KOPT-K1 (cell line): ENCODE results near the gene TBX10.
"Not testable (repeated sequence)": the region's sequence is repeated elsewhere in the genome, so short reads cannot be mapped to it uniquely, and the experiment has no call there.

Experiments
- H3K27ac ChIP-seq: fragments of 200-600 bp; sonication (generic); 2 replicates; pipeline ENCODE4 v1.5.1; 2016; ENCODE audit warnings: antibody characterized with exemption, mild to moderate bottlenecking, low read depth, low read length; ENCODE audit not compliant: poor library complexity, severe bottlenecking
- H3K36me3 ChIP-seq: fragments of 200-600 bp; sonication (generic); 2 replicates; pipeline ENCODE4 v1.5.1; 2017; ENCODE audit warnings: antibody characterized with exemption, mild to moderate bottlenecking, low read length, moderate library complexity; ENCODE audit not compliant: insufficient read depth
- H3K9me3 ChIP-seq: fragments of 200-600 bp; sonication (generic); 2 replicates; pipeline ENCODE4 v1.5.1; 2017; ENCODE audit warnings: antibody characterized with exemption, low read length, mild to moderate bottlenecking; ENCODE audit not compliant: insufficient read depth, poor library complexity, severe bottlenecking

The TBX10 gene

DNA sequence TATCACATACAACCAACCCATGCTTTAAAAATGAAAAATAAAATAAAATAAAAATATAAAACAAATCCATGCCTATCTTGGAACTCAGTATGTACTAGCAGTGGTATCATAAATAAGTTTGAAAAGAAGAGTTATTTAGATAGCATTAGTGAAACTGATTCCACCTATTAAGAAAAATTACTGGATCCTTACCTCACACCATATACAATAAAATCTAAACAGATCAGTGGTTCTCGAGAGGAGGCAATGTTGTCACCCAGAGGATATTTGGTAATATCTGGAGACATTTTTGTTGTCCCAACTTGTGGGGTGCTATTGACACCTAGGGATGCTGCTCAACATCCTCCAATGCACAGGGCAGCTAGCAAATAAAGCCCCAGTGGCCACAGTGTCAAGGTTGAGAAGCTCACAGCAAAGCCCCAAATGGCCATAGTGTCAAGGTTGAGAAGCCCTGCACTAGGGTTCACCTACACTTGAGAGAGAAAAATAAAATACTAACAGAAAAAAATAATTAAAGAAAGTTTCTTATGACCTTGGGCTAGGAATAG, 42.7 kb downstream of the TBX10 start:
- Histone ChIP-seq H3K9me3 (peaks cover 9% of the 10 kb centered on the region), H3K27ac (no peak overlapping the region), H3K36me3 (no peaks in the 10 kb centered on the region)

DNA sequence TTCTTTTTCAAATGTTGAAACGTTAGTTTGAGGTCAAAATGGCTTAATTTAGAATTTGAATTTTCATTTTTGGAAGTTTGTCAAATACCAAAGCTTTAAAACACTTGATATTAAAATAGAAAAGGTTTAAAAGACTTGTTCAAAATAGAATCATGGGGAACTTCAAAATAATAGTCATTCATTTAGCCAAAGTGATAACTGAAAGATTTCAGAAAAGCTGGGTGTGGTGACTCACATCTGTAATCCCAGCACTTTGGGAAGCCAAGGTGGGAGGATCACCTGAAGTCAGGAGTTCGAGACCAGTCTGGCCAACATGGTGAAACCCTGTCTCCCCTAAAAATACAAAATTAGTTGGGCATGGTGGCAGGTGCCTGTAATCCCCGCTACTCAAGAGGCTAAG, 45.1 kb downstream of the TBX10 start:
- no peak overlapping the region for H3K27ac ChIP-seq
- no peaks in the 10 kb centered on the region for H3K36me3 ChIP-seq
- H3K9me3 ChIP-seq, result peaks cover 9% of the 10 kb centered on the region

DNA sequence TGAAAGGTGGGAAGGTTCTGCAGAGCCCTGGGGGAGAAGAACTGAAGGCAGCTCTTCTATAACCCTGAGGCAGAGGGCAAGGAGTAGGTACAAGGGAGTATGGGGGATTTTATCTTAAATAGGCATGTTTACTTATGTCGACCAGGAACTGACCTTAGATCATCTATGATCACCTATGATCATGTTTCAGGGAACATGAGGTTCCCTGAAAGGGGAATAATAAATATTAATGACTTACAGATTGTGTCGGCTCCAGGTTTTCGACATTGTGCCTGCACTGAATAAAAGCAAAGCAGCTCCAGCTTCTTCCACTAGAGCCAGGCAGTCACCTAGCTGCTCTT, 46.0 kb downstream of the TBX10 start:
- no peak overlapping the region for H3K27ac ChIP-seq
- H3K36me3 ChIP-seq, result peaks cover 7% of the 10 kb centered on the region; the same call in 1 of the 2 replicates
- peaks cover 9% of the 10 kb centered on the region for H3K9me3 ChIP-seq

DNA sequence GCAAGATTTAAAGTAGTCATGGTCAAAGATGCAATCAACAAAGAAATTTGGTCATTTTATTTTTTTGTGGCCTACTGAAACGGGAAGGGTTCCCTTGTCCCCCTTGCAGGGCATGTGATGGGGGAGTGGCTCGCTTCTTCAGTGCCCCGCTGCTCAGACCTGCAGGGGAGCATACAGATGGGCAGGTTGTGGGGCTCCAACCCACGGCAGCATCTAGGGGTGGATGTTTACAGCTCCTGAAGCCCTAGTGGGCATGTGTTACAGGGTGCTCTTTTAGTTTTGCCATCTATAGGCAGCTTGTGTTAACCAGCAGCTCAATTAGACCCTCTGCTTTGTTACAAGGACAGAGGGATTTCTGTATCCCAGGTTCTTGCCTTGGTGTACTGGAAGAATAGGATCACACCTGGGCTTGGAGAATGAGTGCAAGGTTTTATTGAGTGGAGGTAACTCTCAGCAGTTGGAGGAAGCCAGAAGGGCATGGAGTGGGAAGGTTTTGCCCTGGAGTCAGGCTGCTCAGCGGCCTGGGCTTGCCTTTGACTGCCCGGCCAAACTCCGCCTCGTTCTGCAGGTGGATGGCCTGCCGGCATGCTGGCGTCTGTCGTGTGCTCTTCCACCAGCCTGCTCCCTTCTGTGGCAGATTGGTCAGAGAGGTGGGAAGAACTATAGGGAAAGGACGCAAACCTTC, 46.5 kb downstream of the TBX10 start:
- Histone ChIP-seq H3K36me3 (peaks cover 11% of the 10 kb centered on the region; the same call in 1 of the 2 replicates), H3K27ac (no peak overlapping the region), H3K9me3 (peaks cover 9% of the 10 kb centered on the region)

DNA sequence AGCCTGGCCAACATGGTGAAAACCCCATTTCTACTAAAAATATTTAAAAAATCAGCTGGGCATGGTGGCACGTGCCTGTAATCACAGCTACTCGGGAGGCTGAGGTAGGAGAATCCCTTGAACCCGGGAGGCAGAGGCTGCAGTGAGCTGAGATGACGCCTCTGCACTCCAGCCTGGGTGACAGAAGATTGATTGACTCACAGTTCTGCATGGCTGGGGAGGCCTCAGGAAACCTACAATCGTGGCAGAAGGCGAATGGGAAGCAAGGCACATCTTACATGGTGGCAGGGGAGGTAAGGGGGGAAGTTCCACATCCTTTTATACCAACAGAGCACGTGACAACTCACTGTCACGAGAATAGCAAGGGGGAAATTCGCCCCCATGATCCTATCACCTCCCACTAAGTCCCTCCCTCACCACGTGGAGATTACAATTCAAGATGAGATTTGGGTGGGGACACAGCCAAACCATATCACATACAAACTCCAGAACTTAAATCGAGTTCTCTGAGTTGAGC, 50.6 kb downstream of the TBX10 start:
- not testable (repeated sequence) for H3K9me3 ChIP-seq, H3K27ac ChIP-seq
- peaks cover 45% of the 10 kb centered on the region; the same call in 1 of the 2 replicates for H3K36me3 ChIP-seq

DNA sequence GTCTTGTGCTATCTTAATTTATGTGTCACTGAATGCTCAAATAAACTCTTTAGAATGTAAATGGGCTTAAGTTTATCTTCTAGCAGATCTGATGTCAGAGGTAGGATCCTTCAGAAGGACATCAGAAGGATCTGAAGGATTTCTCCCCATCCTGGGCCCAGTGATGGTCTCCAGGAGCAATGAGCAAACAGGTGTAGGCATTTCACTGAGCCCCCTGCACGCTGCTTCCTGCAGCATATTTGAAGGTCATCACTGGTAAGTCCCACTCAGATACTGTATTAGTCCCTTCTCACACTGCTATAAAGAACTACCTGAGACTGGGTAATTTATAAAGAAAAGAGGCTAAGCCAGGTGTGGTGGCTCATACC, 51.4 kb downstream of the TBX10 start:
- H3K36me3 ChIP-seq, result peaks cover 45% of the 10 kb centered on the region; the same call in 1 of the 2 replicates
- no peak overlapping the region for H3K27ac ChIP-seq

DNA sequence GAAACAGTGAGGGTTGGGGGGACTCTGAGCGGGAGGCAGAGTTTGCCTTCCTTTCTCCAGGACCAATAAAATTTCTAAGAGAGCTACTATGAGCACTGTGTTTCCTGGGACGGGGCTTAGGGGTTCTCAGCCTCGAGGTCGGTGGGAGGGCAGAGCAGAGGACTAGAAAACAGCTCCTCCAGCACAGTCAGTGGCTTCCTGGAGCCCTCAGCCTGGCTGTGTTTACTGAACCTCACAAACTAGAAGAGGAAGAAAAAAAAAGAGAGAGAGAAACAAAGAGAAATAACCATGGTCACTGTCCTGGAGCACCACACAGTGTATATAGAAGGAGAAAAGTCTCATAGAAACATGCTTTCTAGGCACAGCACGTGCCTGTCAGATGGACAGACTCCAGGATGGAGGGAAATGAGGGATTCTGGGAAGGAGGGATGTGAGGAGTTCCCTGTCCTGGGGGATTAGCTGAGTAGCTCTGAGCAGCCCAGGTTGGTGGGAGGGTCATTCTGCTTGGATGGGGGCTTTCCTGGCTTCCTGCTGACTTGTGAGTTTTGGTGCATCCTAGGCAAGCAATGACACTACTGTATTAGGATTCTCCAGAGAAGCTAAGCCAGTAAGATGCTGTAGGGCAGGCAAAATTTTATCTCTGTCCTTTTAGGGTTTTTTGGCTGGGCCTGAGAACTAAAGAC, 52.9 kb downstream of the TBX10 start:
- Histone ChIP-seq H3K9me3 (no peaks in the 10 kb centered on the region), H3K36me3 (peaks cover 45% of the 10 kb centered on the region; the same call in 1 of the 2 replicates), H3K27ac (no peak overlapping the region)

More for the DNA sequence above, 51.4 kb downstream of the TBX10 start:
- H3K9me3 ChIP-seq, result no peaks in the 10 kb centered on the region

DNA sequence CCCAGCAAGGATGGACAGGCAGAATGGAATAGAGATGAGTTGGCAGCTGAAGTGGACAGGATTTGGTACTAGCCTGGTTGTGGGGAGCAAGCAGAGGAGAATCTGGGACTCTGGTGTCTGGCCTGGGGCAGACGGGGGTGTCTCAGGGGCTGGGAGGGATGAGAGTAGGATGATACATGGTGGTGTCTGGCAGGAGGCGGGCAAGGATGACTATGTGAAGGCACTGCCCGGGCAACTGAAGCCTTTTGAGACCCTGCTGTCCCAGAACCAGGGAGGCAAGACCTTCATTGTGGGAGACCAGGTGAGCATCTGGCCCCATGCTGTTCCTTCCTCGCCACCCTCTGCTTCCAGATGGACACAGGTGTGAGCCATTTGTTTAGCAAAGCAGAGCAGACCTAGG, 53.7 kb downstream of the TBX10 start:
- Histone ChIP-seq H3K9me3 (no peaks in the 10 kb centered on the region), H3K27ac (no peak overlapping the region), H3K36me3 (peaks cover 45% of the 10 kb centered on the region; the same call in 1 of the 2 replicates)

DNA sequence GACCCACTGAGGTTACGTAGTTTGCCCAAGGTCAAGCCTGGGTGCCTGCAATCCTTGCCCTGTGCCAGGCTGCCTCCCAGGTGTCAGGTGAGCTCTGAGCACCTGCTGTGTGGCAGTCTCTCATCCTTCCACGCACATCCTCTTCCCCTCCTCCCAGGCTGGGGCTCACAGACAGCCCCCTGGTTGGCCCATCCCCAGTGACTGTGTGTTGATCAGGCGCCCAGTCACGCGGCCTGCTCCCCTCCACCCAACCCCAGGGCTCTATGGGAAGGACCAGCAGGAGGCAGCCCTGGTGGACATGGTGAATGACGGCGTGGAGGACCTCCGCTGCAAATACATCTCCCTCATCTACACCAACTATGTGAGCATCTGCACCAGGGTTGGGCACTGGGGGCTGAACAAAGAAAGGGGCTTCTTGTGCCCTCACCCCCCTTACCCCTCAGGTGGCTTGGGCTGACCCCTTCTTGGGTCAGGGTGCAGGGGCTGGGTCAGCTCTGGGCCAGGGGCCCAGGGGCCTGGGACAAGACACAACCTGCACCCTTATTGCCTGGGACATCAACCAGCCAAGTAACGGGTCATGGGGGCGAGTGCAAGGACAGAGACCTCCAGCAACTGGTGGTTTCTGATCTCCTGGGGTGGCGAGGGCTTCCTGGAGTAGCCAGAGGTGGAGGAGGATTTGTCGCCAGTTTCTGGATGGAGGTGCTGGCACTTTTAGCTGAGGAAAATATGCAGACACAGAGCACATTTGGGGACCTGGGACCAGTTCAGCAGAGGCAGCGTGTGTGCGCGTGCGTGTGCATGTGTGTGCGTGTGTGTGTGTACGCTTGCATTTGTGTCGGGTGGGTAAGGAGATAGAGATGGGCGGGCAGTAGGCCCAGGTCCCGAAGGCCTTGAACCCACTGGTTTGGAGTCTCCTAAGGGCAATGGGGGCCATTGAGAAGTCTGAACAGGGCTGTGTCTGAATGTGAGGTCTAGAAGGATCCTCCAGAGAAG, 54.4 kb downstream of the TBX10 start:
- Histone ChIP-seq H3K27ac (peak overlapping the region; percentile 68), H3K36me3 (peaks cover 45% of the 10 kb centered on the region; the same call in 1 of the 2 replicates), H3K9me3 (no peaks in the 10 kb centered on the region)

DNA sequence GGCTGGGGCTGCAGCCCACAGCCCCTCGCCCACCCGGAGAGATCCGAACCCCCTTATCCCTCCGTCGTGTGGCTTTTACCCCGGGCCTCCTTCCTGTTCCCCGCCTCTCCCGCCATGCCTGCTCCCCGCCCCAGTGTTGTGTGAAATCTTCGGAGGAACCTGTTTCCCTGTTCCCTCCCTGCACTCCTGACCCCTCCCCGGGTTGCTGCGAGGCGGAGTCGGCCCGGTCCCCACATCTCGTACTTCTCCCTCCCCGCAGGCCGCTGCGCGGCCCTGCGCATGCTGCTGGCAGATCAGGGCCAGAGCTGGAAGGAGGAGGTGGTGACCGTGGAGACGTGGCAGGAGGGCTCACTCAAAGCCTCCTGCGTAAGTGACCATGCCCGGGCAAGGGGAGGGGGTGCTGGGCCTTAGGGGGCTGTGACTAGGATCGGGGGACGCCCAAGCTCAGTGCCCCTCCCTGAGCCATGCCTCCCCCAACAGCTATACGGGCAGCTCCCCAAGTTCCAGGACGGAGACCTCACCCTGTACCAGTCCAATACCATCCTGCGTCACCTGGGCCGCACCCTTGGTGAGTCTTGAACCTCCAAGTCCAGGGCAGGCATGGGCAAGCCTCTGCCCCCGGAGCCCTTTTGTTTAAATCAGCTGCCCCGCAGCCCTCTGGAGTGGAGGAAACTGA, 55.2 kb downstream of the TBX10 start:
- peak overlapping the region; percentile 68 for H3K27ac ChIP-seq
- no peaks in the 10 kb centered on the region for H3K9me3 ChIP-seq
- H3K36me3 ChIP-seq, result peaks cover 45% of the 10 kb centered on the region; the same call in 1 of the 2 replicates

DNA sequence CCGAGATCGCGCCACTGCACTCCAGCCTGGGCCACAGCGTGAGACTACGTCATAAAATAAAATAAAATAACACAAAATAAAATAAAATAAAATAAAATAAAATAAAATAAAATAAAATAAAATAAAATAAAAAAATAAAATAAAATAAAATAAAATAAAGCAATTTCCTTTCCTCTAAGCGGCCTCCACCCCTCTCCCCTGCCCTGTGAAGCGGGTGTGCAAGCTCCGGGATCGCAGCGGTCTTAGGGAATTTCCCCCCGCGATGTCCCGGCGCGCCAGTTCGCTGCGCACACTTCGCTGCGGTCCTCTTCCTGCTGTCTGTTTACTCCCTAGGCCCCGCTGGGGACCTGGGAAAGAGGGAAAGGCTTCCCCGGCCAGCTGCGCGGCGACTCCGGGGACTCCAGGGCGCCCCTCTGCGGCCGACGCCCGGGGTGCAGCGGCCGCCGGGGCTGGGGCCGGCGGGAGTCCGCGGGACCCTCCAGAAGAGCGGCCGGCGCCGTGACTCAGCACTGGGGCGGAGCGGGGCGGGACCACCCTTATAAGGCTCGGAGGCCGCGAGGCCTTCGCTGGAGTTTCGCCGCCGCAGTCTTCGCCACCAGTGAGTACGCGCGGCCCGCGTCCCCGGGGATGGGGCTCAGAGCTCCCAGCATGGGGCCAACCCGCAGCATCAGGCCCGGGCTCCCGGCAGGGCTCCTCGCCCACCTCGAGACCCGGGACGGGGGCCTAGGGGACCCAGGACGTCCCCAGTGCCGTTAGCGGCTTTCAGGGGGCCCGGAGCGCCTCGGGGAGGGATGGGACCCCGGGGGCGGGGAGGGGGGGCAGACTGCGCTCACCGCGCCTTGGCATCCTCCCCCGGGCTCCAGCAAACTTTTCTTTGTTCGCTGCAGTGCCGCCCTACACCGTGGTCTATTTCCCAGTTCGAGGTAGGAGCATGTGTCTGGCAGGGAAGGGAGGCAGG, 56.0 kb downstream of the TBX10 start, which contains the start of gene GSTP1:
Gene GSTP1, plus strand, starts transcription at position 566 of the 958 bp plus-strand sequence. Its CDS starts 32 bp downstream, at position 598.
- no peaks in the 10 kb centered on the region for H3K9me3 ChIP-seq
- peak within 1 kb of the TSS; percentile 68 for H3K27ac ChIP-seq
- peaks cover 39% of the 10 kb centered on the region; the same call in 1 of the 2 replicates for H3K36me3 ChIP-seq

DNA sequence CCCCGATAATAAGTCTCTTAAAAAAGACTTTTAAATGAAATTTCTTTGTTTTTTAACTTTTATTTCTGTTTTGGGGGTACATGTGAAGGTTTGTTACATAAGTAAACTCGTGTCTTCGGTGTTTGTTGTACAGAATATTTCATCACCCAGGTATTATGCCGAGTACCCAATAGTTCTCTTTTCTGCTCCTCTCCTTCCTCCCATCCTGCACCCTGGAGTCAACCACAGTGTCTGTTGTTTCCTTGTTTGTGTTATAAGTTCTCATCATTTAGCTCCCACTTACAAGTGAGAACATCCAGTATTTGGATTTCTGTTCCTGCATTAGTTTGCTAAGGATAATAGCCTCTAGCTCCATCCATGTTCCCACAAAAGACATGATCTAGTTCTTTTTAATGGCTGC, 57.6 kb downstream of the TBX10 start:
- Histone ChIP-seq H3K27ac (no peak overlapping the region), H3K9me3 (no peaks in the 10 kb centered on the region), H3K36me3 (peaks cover 25% of the 10 kb centered on the region; the same call in 1 of the 2 replicates)

DNA sequence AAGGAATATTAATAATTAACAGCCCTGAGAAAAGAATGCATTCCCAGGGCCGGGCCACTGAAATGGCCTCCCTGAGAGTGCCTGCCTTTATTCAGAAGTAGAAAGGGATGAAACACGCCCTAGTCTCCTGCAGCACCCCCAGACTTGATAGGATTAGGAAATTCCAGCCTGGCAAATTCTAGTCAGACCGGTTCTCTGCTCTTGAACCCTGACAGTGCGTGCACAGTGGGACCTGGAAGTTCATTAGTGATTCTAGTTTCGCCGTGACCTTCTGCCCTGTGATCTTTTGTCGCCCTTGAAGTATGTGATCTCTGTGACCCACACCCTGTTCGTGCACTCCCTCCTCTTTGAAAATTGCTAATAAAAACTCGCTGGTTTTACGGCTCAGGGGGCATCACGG, 58.1 kb downstream of the TBX10 start:
- Histone ChIP-seq H3K9me3 (no peaks in the 10 kb centered on the region), H3K36me3 (peaks cover 19% of the 10 kb centered on the region; the same call in 1 of the 2 replicates), H3K27ac (no peak overlapping the region)
